ENCODE data around the gene RAB4A.

DNA sequence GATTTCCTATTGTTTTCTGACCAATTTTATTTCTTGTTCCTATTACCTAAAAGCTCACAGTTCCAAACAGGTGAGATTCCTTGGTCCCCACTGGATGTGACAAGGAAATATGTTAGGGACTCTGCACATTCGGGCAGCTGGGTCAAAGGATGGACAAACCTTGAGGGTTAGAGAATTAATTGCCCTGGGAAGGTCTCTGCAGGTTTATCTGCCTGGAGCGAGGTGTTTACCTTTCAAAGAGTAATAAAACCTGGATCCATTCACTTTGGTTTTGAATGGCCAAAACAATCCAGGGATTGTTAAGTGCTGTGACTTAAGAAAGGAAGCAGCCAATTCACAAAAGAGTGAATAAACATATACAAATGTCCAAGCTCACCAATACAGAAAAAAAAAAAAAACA is 33.6 kb upstream of the RAB4A start:
- TF ChIP-seq, protein P1, sequence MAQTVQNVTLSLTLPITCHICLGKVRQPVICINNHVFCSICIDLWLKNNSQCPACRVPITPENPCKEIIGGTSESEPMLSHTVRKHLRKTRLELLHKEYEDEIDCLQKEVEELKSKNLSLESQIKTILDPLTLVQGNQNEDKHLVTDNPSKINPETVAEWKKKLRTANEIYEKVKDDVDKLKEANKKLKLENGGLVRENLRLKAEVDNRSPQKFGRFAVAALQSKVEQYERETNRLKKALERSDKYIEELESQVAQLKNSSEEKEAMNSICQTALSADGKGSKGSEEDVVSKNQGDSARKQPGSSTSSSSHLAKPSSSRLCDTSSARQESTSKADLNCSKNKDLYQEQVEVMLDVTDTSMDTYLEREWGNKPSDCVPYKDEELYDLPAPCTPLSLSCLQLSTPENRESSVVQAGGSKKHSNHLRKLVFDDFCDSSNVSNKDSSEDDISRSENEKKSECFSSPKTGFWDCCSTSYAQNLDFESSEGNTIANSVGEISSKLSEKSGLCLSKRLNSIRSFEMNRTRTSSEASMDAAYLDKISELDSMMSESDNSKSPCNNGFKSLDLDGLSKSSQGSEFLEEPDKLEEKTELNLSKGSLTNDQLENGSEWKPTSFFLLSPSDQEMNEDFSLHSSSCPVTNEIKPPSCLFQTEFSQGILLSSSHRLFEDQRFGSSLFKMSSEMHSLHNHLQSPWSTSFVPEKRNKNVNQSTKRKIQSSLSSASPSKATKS (CRISPR knock-in tag; IDR thresholded peaks at IDR 0.05), result no peak
- TF ChIP-seq MYC (IDR thresholded peaks at IDR 0.05; ENCODE audit: low read depth, low read length) (no peak), MYC (CRISPR knock-in tag; IDR thresholded peaks at IDR 0.05; ENCODE audit: borderline replicate concordance, low read depth) (no peak), NCOA4 (IDR thresholded peaks at IDR 0.05; ENCODE audit: partially characterized antibody) (no peak), POLR2AphosphoS5 (IDR thresholded peaks at IDR 0.05; ENCODE audit: control insufficient read depth, insufficient read depth, low read depth, low read length) (no peak)
- TF ChIP-seq, protein P2, sequence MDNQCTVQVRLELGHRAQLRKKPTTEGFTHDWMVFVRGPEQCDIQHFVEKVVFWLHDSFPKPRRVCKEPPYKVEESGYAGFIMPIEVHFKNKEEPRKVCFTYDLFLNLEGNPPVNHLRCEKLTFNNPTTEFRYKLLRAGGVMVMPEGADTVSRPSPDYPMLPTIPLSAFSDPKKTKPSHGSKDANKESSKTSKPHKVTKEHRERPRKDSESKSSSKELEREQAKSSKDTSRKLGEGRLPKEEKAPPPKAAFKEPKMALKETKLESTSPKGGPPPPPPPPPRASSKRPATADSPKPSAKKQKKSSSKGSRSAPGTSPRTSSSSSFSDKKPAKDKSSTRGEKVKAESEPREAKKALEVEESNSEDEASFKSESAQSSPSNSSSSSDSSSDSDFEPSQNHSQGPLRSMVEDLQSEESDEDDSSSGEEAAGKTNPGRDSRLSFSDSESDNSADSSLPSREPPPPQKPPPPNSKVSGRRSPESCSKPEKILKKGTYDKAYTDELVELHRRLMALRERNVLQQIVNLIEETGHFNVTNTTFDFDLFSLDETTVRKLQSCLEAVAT (IDR thresholded peaks at IDR 0.05), result no peak
- TF ChIP-seq, protein P3, sequence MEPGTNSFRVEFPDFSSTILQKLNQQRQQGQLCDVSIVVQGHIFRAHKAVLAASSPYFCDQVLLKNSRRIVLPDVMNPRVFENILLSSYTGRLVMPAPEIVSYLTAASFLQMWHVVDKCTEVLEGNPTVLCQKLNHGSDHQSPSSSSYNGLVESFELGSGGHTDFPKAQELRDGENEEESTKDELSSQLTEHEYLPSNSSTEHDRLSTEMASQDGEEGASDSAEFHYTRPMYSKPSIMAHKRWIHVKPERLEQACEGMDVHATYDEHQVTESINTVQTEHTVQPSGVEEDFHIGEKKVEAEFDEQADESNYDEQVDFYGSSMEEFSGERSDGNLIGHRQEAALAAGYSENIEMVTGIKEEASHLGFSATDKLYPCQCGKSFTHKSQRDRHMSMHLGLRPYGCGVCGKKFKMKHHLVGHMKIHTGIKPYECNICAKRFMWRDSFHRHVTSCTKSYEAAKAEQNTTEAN (CRISPR knock-in tag; IDR thresholded peaks at IDR 0.05), result no peak
